Brain microvascular endothelial cell (primary cell): ENCODE results near the gene ARHGAP42.

Experiments
- DNase-seq: peaks from one replicate; pipeline ENCODE4 v3.0.0-alpha.2; 2020
- H3K27ac ChIP-seq: fragments of 250-450 bp; sonication (Bioruptor Pico); 2 replicates; pipeline ENCODE4 v1.5.1; 2020; ENCODE audit warnings: mild to moderate bottlenecking, moderate library complexity
- H3K27me3 ChIP-seq: fragments of 250-450 bp; sonication (Bioruptor Pico); replicated peaks from 2 replicates; pipeline ENCODE4 v1.5.1; 2020; ENCODE audit warnings: mild to moderate bottlenecking
- H3K36me3 ChIP-seq: fragments of 250-450 bp; sonication (Bioruptor Pico); replicated peaks from 2 replicates; pipeline ENCODE4 v1.5.1; 2020; ENCODE audit warnings: mild to moderate bottlenecking
- H3K4me3 ChIP-seq: 2 replicates; pipeline ENCODE4 v1.5.1; 2011; ENCODE audit warnings: low read depth, mild to moderate bottlenecking, control low read depth, low read length, moderate library complexity
- CTCF ChIP-seq: IDR thresholded peaks from 2 replicates; pipeline ENCODE4 v1.5.1; 2011; ENCODE audit warnings: low read depth, mild to moderate bottlenecking, moderate library complexity, low read length, control low read depth, inconsistent platforms; ENCODE audit errors: missing control alignments
- in situ Hi-C: cut with HindIII; loops from 2 replicates; pipeline ENCODE4 v1.10.0; 2017; ENCODE audit warnings: low sequenced_read_pairs, low pct_ligation_motif_present

Gene ARHGAP42

DNA sequence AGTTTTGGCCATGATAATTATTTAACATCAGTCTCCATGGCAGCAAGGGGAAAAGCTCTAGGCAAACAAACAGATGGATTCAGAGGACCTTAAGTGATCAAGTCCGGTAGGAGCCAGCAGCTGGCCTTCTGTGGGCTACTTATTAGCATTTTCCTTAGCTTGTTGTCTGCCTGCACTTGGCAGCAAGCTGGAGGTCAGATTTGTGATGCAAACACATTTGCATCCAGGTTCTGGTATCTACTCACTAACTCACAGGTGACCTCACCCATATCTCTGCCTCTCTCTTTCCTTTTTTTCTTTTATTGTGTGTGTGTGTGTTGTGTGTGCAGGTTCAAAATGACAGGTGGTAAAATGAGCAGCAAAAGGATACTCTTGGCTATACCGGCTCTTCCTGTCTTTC is 32.3 kb downstream of the ARHGAP42 start:
- Histone ChIP-seq H3K27me3 (no peaks in the 10 kb centered on the region), H3K27ac (peak overlapping the region; percentile 53), H3K36me3 (no peaks in the 10 kb centered on the region), H3K4me3 (no peak overlapping the region)
- DNase-seq = no peak
- TF ChIP-seq CTCF = no peak
- in situ Hi-C loops = no loop called here

DNA sequence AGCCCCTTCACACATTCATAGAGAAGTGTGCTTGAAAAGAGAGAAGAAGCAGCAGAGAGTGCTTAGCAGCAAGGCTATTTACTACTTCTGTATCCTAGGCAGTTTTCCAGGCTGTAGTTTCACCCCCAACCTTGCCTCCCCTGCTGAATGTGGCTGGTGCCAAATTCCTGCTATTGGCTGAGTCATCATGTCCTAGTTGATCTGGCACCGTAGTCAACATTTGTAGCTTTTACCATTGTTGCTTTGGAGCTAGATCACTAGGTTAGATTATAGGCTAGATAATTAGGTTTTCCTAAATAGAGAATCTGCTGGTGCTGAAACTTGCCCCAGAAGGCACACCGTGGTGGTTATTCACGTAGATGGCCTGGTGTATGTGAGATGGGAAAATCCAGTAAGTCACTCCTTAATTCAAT is 32.7 kb downstream of the ARHGAP42 start:
- H3K36me3 ChIP-seq = no peaks in the 10 kb centered on the region
- H3K4me3 ChIP-seq = no peak overlapping the region
- peak; percentile 90 for DNase-seq
- H3K27me3 ChIP-seq = no peaks in the 10 kb centered on the region
- TF ChIP-seq CTCF = no peak
- H3K27ac ChIP-seq = peak overlapping the region; percentile 53
- in situ Hi-C loops = no loop called here

- Histone ChIP-seq H3K27ac (no peak overlapping the region), H3K27me3 (no peaks in the 10 kb centered on the region), H3K4me3 (no peak overlapping the region), H3K36me3 (no peaks in the 10 kb centered on the region)
- in situ Hi-C loops = no loop called here
- TF ChIP-seq CTCF = no peak
- DNase-seq = no peak
Observed at GRCh38 chr11:100726680-100727079, 39.6 kb downstream of the ARHGAP42 start.

DNA sequence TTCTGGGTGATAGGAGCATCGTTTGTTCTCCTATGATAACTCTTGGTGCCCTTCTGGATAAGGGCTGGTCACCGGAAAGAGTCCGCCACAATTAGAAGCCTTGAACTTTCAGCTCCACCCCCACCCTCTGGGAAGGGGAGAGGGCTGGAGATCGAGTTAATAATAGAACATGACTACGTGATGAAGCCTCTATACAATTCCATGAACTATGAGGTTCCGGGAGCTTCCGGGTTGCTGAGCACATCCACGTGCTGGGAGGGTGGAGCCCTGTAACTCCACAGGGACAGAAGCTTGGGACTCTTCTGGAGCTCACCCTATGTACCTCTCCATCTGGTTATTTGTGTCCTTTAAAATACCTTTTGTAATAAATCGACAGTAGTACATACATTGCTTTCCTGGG is 40.3 kb downstream of the ARHGAP42 start:
- H3K27ac ChIP-seq = no peak overlapping the region
- H3K4me3 ChIP-seq = no peak overlapping the region
- no peaks in the 10 kb centered on the region for H3K27me3 ChIP-seq
- in situ Hi-C loops = no loop called here
- TF ChIP-seq CTCF = no peak
- peak; percentile 63 for DNase-seq
- H3K36me3 ChIP-seq = no peaks in the 10 kb centered on the region

- no peak for TF ChIP-seq CTCF
- no peak for DNase-seq
- no peak overlapping the region for H3K27ac ChIP-seq
- no peak overlapping the region for H3K4me3 ChIP-seq
- in situ Hi-C loops = no loop called here
- no peaks in the 10 kb centered on the region for H3K36me3 ChIP-seq
- H3K27me3 ChIP-seq = no peaks in the 10 kb centered on the region
Observed at GRCh38 chr11:100730266-100730665, 43.2 kb downstream of the ARHGAP42 start.

DNA sequence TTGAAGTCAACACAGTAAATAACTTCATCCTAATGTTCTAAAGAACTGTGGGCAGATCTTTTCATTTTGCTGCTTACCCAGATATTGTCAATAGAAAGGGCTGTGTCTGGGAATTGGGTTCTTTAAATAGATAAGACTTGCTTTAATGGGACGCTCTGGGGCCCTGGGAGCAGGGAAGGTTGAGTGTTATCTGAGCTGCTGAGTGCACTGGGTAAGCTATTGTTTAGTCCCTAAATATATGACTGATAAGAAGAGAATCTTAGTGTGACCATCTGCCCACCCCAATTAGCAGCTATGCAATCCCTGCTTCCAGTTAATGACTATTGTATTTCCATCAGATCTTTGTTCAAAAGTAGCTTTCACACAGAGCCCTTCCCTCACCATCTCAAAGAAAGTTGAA is 44.4 kb downstream of the ARHGAP42 start:
- Histone ChIP-seq H3K4me3 (no peak overlapping the region), H3K36me3 (no peaks in the 10 kb centered on the region), H3K27ac (no peak overlapping the region), H3K27me3 (no peaks in the 10 kb centered on the region)
- DNase-seq = no peak
- no peak for TF ChIP-seq CTCF
- in situ Hi-C loops = no loop called here
